HepG2 (cell line): ENCODE results near the gene TUBA4B.

Experiments
- FOXO1 ChIP-seq: sonication (generic); formaldehyde crosslinking; IDR thresholded peaks from 2 replicates; pipeline ENCODE4 v1.4.0; 2020; ENCODE audit warnings: missing genetic modification reagents
- TCF12 ChIP-seq, 2 experiments: fragments of 450-650 bp in 1 of 2; sonication (generic) in 1 of 2; formaldehyde crosslinking in 1 of 2; IDR thresholded peaks; 2 replicates each; pipeline versions ENCODE4 v1.6.1 to v1.8.0; 2017 to 2022; ENCODE audit warnings: antibody characterized with exemption in 1 of 2, mild to moderate bottlenecking in 1 of 2, missing genetic modification reagents in 1 of 2, moderate library complexity in 1 of 2
- ZNF768 ChIP-seq: sonication (generic); formaldehyde crosslinking; IDR thresholded peaks from 2 replicates; pipeline ENCODE4 v1.4.0; 2020; ENCODE audit warnings: missing genetic modification reagents
- ZNF777 ChIP-seq: sonication (generic); formaldehyde crosslinking; IDR thresholded peaks from 2 replicates; pipeline ENCODE4 v1.4.0; 2020; ENCODE audit warnings: missing genetic modification reagents

GRCh38 chr2:219221957-219222518, 31.0 kb upstream of the TUBA4B start:
- TF ChIP-seq FOXO1: no peak
- TF ChIP-seq TCF12 (IDR thresholded peaks at IDR 0.05): no peak
- no peak for TF ChIP-seq TCF12 (CRISPR knock-in tag; IDR thresholded peaks at IDR 0.05)
- TF ChIP-seq ZNF777 (CRISPR knock-in tag): no peak
- TF ChIP-seq ZNF768 (CRISPR knock-in tag): no peak
